GM12891 (cell line): ENCODE data around the gene FANK1.

Experiments
- POLR2A ChIP-seq: IDR thresholded peaks from 2 replicates; pipeline ENCODE4 v1.6.1; 2011; ENCODE audit warnings: low read depth, low read length, control low read depth
- POLR2AphosphoS5 ChIP-seq: IDR thresholded peaks from 2 replicates; pipeline ENCODE4 v1.6.1; 2011; ENCODE audit warnings: low read depth, low read length, control low read depth
- POU2F2 ChIP-seq: IDR thresholded peaks from 2 replicates; pipeline ENCODE4 v1.6.1; 2011; ENCODE audit warnings: low read depth, mild to moderate bottlenecking, control low read depth, low read length, moderate library complexity
- SPI1 ChIP-seq: IDR thresholded peaks from 2 replicates; pipeline ENCODE4 v1.6.1; 2011; ENCODE audit warnings: low read depth, low read length, control low read depth
- TAF1 ChIP-seq: IDR thresholded peaks from 2 replicates; pipeline ENCODE4 v1.6.1; 2011; ENCODE audit warnings: low read depth, low read length, control low read depth

DNA sequence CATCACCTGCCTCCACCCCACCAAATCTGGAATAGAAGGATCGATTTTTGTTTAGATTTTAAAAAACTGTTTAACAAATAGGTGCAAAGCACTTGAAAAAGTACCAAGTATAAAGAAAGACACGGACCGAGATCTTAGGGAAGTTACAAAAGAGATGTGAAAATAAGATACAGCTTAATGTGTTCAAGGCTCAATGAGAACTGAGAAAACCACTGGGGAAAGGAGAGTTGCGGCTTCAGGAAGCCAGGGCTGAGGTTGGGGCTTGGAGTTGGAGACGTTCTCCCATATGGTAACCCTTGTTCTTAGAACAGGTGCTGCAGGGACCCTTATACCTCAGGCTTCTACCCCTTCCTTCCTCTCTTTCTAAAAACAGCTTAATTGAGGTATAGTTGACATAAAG, 140.2 kb downstream of the FANK1 start:
- TF ChIP-seq POLR2A (no peak), TAF1 (no peak), POLR2AphosphoS5 (no peak), POU2F2 (no peak), SPI1 (0 out of 2 replicates have a peak, but pooled peaks have one; percentile 1)
